ENCODE results near the gene PPFIBP2.

DNA sequence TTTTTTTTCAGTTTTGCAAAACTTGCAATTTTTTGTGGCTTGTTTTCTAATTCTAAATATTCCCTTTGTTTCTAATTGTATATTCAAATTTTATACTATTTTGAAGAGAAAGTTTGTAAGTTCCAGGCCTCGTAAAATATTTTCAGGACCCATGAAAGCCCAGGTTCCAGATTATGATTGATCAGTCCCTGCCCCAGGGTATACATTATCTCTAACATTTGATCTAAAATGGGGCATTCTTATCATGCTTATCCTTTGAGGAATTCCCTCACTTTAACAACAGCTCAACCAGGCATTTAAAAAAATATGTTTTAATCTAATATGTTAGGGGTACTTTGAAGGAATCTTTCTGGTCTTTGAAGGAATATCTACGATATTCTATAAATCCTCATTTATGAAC is 133.1 kb downstream of the PPFIBP2 start:
- TF ChIP-seq EZH2 (IDR thresholded peaks at IDR 0.05; ENCODE audit: low read depth), result no peak
- TF ChIP-seq, protein P1, sequence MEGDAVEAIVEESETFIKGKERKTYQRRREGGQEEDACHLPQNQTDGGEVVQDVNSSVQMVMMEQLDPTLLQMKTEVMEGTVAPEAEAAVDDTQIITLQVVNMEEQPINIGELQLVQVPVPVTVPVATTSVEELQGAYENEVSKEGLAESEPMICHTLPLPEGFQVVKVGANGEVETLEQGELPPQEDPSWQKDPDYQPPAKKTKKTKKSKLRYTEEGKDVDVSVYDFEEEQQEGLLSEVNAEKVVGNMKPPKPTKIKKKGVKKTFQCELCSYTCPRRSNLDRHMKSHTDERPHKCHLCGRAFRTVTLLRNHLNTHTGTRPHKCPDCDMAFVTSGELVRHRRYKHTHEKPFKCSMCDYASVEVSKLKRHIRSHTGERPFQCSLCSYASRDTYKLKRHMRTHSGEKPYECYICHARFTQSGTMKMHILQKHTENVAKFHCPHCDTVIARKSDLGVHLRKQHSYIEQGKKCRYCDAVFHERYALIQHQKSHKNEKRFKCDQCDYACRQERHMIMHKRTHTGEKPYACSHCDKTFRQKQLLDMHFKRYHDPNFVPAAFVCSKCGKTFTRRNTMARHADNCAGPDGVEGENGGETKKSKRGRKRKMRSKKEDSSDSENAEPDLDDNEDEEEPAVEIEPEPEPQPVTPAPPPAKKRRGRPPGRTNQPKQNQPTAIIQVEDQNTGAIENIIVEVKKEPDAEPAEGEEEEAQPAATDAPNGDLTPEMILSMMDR (conservative IDR thresholded peaks at IDR 0.05), result no peak
